ENCODE results near the gene PRRG3. TPM values are rescaled to one million over a fixed set of nuclear protein-coding genes. Genes with fewer than 3 reads are reported as not detected.

The PRRG3 gene
- polyA plus RNA-seq, 1 donor (not counting 4 experiments of a cell fraction or from before 2014, with no cell fraction given) = not detected

- H3K36me3 ChIP-seq (ENCODE audit: control insufficient read depth in 2 of 2, extremely low read depth in 1 of 2, insufficient read depth in 2 of 2, low read length in 2 of 2) = no peaks in the 10 kb centered on the region
- H3K79me2 ChIP-seq (ENCODE audit: control insufficient read depth, insufficient read depth, low read length) = no peaks in the 10 kb centered on the region
- peaks cover 2% of the 10 kb centered on the region for H3K9me3 ChIP-seq (ENCODE audit: control insufficient read depth, low read depth, low read length)
- DNase-seq (ENCODE audit: low read depth, low spot score) (peak; percentile 15), FAIRE-seq (no peak)
- H3K9ac ChIP-seq (ENCODE audit: control insufficient read depth, extremely low read depth, insufficient read depth, low read length) = no peak overlapping the region
- TF ChIP-seq, protein P1, sequence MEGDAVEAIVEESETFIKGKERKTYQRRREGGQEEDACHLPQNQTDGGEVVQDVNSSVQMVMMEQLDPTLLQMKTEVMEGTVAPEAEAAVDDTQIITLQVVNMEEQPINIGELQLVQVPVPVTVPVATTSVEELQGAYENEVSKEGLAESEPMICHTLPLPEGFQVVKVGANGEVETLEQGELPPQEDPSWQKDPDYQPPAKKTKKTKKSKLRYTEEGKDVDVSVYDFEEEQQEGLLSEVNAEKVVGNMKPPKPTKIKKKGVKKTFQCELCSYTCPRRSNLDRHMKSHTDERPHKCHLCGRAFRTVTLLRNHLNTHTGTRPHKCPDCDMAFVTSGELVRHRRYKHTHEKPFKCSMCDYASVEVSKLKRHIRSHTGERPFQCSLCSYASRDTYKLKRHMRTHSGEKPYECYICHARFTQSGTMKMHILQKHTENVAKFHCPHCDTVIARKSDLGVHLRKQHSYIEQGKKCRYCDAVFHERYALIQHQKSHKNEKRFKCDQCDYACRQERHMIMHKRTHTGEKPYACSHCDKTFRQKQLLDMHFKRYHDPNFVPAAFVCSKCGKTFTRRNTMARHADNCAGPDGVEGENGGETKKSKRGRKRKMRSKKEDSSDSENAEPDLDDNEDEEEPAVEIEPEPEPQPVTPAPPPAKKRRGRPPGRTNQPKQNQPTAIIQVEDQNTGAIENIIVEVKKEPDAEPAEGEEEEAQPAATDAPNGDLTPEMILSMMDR (optimal IDR thresholded peaks at IDR 0.05 in 1 of 3, IDR thresholded peaks at IDR 0.05 in 1 of 3, conservative IDR thresholded peaks at IDR 0.05 in 1 of 3; ENCODE audit: extremely low read depth in 1 of 3, insufficient read depth in 2 of 3, low read length in 3 of 3) = no peak
- TF ChIP-seq EZH2 (IDR thresholded peaks at IDR 0.05; ENCODE audit: low read length) = no peak
- peak overlapping the region; percentile 19 for H3K27ac ChIP-seq (ENCODE audit: control insufficient read depth, insufficient read depth, low read length)
- H3K27me3 ChIP-seq (ENCODE audit: control insufficient read depth, extremely low read depth, insufficient read depth, low read length) = no peaks in the 10 kb centered on the region
- H3K4me1 ChIP-seq (ENCODE audit: control insufficient read depth, extremely low read depth, insufficient read depth, low read length) = peaks cover 4% of the 10 kb centered on the region
- no peak overlapping the region for H2AFZ ChIP-seq (ENCODE audit: control insufficient read depth, low read length)
- no peaks in the 10 kb centered on the region for H3K9me1 ChIP-seq (ENCODE audit: control insufficient read depth, extremely low read depth, insufficient read depth, low read length)
- dilution Hi-C loops (cut with MboI; ENCODE audit: extremely low pct_ligation_motif_present, low sequenced_read_pairs) = no loop called here
- H3K4me2 ChIP-seq (ENCODE audit: control insufficient read depth, extremely low read depth, insufficient read depth, low read depth, low read length) = peak overlapping the region; percentile 43
- H4K20me1 ChIP-seq (ENCODE audit: control insufficient read depth, extremely low read depth, insufficient read depth, low read length) = no peaks in the 10 kb centered on the region
- no peak overlapping the region for H3K4me3 ChIP-seq (ENCODE audit: control insufficient read depth in 2 of 3, extremely low read depth in 1 of 3, insufficient read depth in 2 of 3, low read depth in 1 of 3, low read length in 3 of 3)
Observed at GRCh38 chrX:151754047-151754429, 58.8 kb downstream of the PRRG3 start.

GRCh38 chrX:151754641-151755215 is 59.5 kb downstream of the PRRG3 start:
- Histone ChIP-seq H3K9ac (ENCODE audit: control insufficient read depth, extremely low read depth, insufficient read depth, low read length) (no peak overlapping the region), H3K27ac (ENCODE audit: control insufficient read depth, insufficient read depth, low read length) (no peak overlapping the region), H3K36me3 (ENCODE audit: control insufficient read depth in 2 of 2, extremely low read depth in 1 of 2, insufficient read depth in 2 of 2, low read length in 2 of 2) (no peaks in the 10 kb centered on the region), H3K9me1 (ENCODE audit: control insufficient read depth, extremely low read depth, insufficient read depth, low read length) (no peaks in the 10 kb centered on the region), H3K4me3 (ENCODE audit: control insufficient read depth in 2 of 3, extremely low read depth in 1 of 3, insufficient read depth in 2 of 3, low read depth in 1 of 3, low read length in 3 of 3) (no peak overlapping the region), H2AFZ (ENCODE audit: control insufficient read depth, low read length) (no peak overlapping the region), H3K4me2 (ENCODE audit: control insufficient read depth, extremely low read depth, insufficient read depth, low read depth, low read length) (peak overlapping the region; percentile 4), H3K27me3 (ENCODE audit: control insufficient read depth, extremely low read depth, insufficient read depth, low read length) (no peaks in the 10 kb centered on the region), H3K4me1 (ENCODE audit: control insufficient read depth, extremely low read depth, insufficient read depth, low read length) (peaks cover 4% of the 10 kb centered on the region), H4K20me1 (ENCODE audit: control insufficient read depth, extremely low read depth, insufficient read depth, low read length) (no peaks in the 10 kb centered on the region), H3K79me2 (ENCODE audit: control insufficient read depth, insufficient read depth, low read length) (no peaks in the 10 kb centered on the region), H3K9me3 (ENCODE audit: control insufficient read depth, low read depth, low read length) (peaks cover 2% of the 10 kb centered on the region)
- dilution Hi-C loops (cut with MboI; ENCODE audit: extremely low pct_ligation_motif_present, low sequenced_read_pairs) = no loop called here
- DNase-seq (ENCODE audit: low read depth, low spot score) (no peak), FAIRE-seq (peak; percentile 76)
- TF ChIP-seq, protein P1 (optimal IDR thresholded peaks at IDR 0.05 in 1 of 3, IDR thresholded peaks at IDR 0.05 in 1 of 3, conservative IDR thresholded peaks at IDR 0.05 in 1 of 3; ENCODE audit: extremely low read depth in 1 of 3, insufficient read depth in 2 of 3, low read length in 3 of 3) = no peak
- no peak for TF ChIP-seq EZH2 (IDR thresholded peaks at IDR 0.05; ENCODE audit: low read length)

Other genes with a start within 250 kb of the PRRG3 start
- not detected in 3 replicates for gene PASD1, start 131.8 kb upstream of the PRRG3 start, polyA plus RNA-seq
- not detected in 3 replicates for gene FATE1, start 20.6 kb downstream of the PRRG3 start, polyA plus RNA-seq
- gene CNGA2, start 39.3 kb downstream of the PRRG3 start, polyA plus RNA-seq = not detected in 3 replicates
- not detected in 3 replicates for gene MAGEA4, start 217.4 kb downstream of the PRRG3 start, polyA plus RNA-seq

All from keratinocyte (primary cell).